Suprapubic skin (tissue), 4 donors: Measurements from ENCODE around the gene TSPAN14. TPM values are rescaled to one million over a fixed set of nuclear protein-coding genes. Genes with fewer than 3 reads are reported as not detected.

Experiments used
- DNase-seq, 2 donors: peaks; one replicate each; pipeline ENCODE4 v3.0.0-alpha.2; 2019; ENCODE audit warnings: low spot score in 2 of 2
- H3K27ac ChIP-seq: fragments of 200-600 bp; sonication (generic); one replicate; pipeline ENCODE4 v1.5.1; 2019
- H3K27me3 ChIP-seq: fragments of 200-600 bp; sonication (generic); one replicate; pipeline ENCODE4 v1.5.1; 2019
- H3K36me3 ChIP-seq: fragments of 200-600 bp; sonication (generic); one replicate; pipeline ENCODE4 v1.5.1; 2019
- H3K4me1 ChIP-seq: fragments of 200-600 bp; sonication (generic); one replicate; pipeline ENCODE4 v1.5.1; 2019
- H3K4me3 ChIP-seq: fragments of 200-600 bp; sonication (generic); one replicate; pipeline ENCODE4 v1.5.1; 2019; ENCODE audit warnings: mild to moderate bottlenecking
- H3K9me3 ChIP-seq: fragments of 200-600 bp; sonication (generic); one replicate; pipeline ENCODE4 v1.5.1; 2019
- EP300 ChIP-seq: sonication (generic); formaldehyde crosslinking; IDR thresholded peaks from one replicate; pipeline ENCODE4 v1.6.1; 2017; ENCODE audit warnings: antibody characterized with exemption
- POLR2A ChIP-seq, 2 donors: fragments of 450-650 bp; IDR thresholded peaks; one replicate each; pipeline ENCODE4 v1.6.1; 2017; ENCODE audit warnings: antibody characterized with exemption in 2 of 2, mild to moderate bottlenecking in 2 of 2, moderate library complexity in 2 of 2
- POLR2AphosphoS5 ChIP-seq, 3 donors: sonication (generic); formaldehyde crosslinking; IDR thresholded peaks; one replicate each; pipeline ENCODE4 v1.6.1; 2017; ENCODE audit warnings: antibody characterized with exemption in 3 of 3
- WGBS: methylation state at CpG from one replicate; pipeline ENCODE4 v1.1.5; 2018; 5-methylcytosine and 5-hydroxymethylcytosine counted together
- total RNA-seq, 4 donors: library from RNA; depleted of rRNA; stranded (reverse); fragments of >200 nt; gene quantifications; one replicate each; pipeline ENCODE4 v1.1.0, GENCODE V29; 2016
- TF ChIP-seq, protein P1 (sequence below), 2 donors: fragments of 200-600 bp in 1 of 2; fragments of 450-650 bp in 1 of 2; sonication (generic) in 1 of 2; IDR thresholded peaks; one replicate each; pipeline ENCODE4 v1.5.1; 2016 to 2019; ENCODE audit warnings: antibody characterized with exemption in 2 of 2, mild to moderate bottlenecking in 1 of 2, moderate library complexity in 1 of 2

Gene TSPAN14
- total RNA-seq, 4 donors from 2014 or later, result 99.7 to 145 (median 122) TPM

DNA sequence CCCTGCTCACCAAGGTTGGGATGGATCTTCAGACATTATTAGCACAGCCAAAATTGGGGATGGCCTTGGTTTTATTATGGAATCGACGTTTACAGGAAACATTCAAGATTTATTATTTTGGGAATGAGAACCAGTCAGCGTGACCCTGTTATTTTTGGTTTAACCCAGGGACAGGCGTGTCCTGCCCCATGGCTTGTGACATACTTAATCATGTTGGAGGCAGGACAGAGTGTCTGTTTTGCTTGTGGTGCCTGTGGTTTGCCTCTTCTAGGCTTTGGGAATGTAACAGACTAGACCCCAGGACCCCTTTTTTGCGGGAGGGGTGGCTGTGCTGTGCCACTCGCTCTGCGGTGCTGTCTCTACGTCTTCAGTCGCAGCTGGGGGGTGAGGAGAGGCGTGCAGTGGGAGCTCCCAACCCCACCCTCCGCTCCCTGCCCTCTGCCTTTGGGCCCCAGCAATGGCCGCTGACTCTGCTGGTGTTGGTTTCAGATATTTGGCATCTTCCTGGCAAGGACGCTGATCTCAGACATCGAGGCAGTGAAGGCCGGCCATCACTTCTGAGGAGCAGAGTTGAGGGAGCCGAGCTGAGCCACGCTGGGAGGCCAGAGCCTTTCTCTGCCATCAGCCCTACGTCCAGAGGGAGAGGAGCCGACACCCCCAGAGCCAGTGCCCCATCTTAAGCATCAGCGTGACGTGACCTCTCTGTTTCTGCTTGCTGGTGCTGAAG, 63.5 kb downstream of the TSPAN14 start:
- peak in 1 of 2 donors; percentile 56 for DNase-seq
- H3K9me3 ChIP-seq, result no peaks in the 10 kb centered on the region
- peaks cover 89% of the 10 kb centered on the region for H3K36me3 ChIP-seq
- peak overlapping the region; percentile 71 for H3K27ac ChIP-seq
- H3K27me3 ChIP-seq, result no peaks in the 10 kb centered on the region
- H3K4me1 ChIP-seq, result peaks cover 34% of the 10 kb centered on the region
- WGBS, result 78% methylated on average over 11 of the region's 21 CpGs
- no peak overlapping the region for H3K4me3 ChIP-seq
- TF ChIP-seq POLR2A (IDR thresholded peaks at IDR 0.05) (no peak), POLR2AphosphoS5 (IDR thresholded peaks at IDR 0.05) (no peak), EP300 (no peak)
- TF ChIP-seq, protein P1, sequence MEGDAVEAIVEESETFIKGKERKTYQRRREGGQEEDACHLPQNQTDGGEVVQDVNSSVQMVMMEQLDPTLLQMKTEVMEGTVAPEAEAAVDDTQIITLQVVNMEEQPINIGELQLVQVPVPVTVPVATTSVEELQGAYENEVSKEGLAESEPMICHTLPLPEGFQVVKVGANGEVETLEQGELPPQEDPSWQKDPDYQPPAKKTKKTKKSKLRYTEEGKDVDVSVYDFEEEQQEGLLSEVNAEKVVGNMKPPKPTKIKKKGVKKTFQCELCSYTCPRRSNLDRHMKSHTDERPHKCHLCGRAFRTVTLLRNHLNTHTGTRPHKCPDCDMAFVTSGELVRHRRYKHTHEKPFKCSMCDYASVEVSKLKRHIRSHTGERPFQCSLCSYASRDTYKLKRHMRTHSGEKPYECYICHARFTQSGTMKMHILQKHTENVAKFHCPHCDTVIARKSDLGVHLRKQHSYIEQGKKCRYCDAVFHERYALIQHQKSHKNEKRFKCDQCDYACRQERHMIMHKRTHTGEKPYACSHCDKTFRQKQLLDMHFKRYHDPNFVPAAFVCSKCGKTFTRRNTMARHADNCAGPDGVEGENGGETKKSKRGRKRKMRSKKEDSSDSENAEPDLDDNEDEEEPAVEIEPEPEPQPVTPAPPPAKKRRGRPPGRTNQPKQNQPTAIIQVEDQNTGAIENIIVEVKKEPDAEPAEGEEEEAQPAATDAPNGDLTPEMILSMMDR (IDR thresholded peaks at IDR 0.05), result no peak

DNA sequence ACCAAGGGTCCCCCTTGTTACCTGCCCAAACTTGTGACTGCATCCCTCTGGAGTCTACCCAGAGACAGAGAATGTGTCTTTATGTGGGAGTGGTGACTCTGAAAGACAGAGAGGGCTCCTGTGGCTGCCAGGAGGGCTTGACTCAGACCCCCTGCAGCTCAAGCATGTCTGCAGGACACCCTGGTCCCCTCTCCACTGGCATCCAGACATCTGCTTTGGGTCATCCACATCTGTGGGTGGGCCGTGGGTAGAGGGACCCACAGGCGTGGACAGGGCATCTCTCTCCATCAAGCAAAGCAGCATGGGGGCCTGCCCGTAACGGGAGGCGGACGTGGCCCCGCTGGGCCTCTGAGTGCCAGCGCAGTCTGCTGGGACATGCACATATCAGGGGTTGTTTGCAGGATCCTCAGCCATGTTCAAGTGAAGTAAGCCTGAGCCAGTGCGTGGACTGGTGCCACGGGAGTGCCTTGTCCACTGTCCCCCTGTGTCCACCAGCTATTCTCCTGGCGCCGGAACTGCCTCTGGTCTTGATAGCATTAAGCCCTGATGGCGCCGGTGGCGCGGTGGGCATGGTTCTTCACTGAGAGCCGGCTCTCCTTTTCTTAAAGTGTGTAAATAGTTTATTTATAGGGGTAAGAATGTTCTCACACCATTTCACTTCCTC, 64.2 kb downstream of the TSPAN14 start:
- H3K27me3 ChIP-seq, result no peaks in the 10 kb centered on the region
- peak in 1 of 2 donors; percentile 60 for DNase-seq
- no peak for TF ChIP-seq EP300
- no peak for TF ChIP-seq POLR2A (IDR thresholded peaks at IDR 0.05)
- TF ChIP-seq, protein P1 (IDR thresholded peaks at IDR 0.05), result no peak
- no peak for TF ChIP-seq POLR2AphosphoS5 (IDR thresholded peaks at IDR 0.05)
- H3K4me3 ChIP-seq, result no peak overlapping the region
- peaks cover 82% of the 10 kb centered on the region for H3K36me3 ChIP-seq
- 78% methylated on average over 7 of the region's 17 CpGs for WGBS
- peak overlapping the region; percentile 71 for H3K27ac ChIP-seq
- H3K9me3 ChIP-seq, result no peaks in the 10 kb centered on the region
- peaks cover 34% of the 10 kb centered on the region for H3K4me1 ChIP-seq

DNA sequence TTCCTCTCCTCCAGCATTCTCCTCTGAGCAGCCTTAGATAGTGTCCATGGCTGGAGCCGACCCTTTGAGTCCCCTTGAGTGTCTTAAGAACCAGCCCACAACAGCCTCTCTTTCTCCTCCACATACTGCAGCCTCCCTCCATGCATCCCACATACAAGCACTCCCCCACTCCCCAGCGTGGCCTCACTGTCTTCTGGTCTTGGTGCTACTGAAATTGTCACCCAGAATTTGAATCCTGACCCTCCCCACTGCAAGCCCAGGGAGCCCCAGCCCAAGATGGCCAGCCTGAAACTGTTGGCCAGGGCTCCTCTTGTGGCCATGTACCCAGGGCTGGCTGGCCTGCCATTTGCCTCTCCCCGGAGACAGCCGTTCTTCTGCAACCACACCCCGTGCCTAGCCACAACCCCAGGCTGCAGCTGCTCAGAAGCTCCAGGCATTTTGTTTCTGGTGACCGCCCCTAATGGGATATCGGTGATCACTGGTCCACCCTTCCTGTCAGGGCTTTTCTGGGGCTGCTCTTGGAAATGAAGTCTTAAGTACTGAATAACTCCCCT, 64.8 kb downstream of the TSPAN14 start:
- whole genome bisulfite sequencing, result 74% methylated on average over 7 of the region's 7 CpGs
- H3K36me3 ChIP-seq, result peaks cover 76% of the 10 kb centered on the region
- no peak overlapping the region for H3K27ac ChIP-seq
- no peaks in the 10 kb centered on the region for H3K27me3 ChIP-seq
- H3K4me3 ChIP-seq, result no peak overlapping the region
- H3K9me3 ChIP-seq, result no peaks in the 10 kb centered on the region
- peak in 1 of 2 donors; percentile 61 for DNase-seq
- TF ChIP-seq, protein P1 (IDR thresholded peaks at IDR 0.05), result no peak
- TF ChIP-seq POLR2A (IDR thresholded peaks at IDR 0.05) (no peak), POLR2AphosphoS5 (IDR thresholded peaks at IDR 0.05) (no peak), EP300 (no peak)
- H3K4me1 ChIP-seq, result peaks cover 38% of the 10 kb centered on the region

DNA sequence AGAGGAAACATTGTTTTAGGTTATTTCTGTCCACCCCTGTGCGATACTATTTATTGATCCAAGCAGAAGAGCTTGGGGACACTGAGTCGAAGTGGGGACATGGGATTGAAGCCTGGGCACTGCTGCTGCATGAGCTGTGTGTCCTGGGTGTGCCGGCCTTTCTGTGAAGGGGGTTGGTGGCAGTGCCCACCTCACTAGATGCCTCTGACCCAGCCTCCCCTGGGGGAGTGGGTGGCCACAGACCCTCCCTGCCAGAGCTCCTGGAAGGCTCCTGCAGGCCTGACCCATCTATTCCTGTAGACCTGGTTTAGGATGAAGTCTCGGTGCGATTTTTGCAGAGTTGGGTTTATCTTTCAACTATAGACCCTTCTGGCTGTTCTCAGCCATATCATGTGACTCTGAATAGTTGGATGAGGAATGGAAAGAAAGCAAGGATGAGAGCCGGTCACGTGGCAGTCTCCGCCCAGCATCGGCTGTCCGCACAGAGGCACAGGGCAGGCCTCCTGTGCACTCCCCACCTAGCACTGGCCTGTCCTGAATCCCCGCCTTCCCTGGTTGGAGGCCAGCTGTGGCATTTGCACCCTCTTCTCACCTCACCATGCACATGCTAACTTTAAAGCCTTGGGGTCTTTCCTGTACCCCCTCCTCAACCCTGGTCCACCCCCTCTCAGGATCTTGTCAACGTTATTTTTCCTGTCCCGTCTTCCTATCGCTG, 66.0 kb downstream of the TSPAN14 start:
- no peak for TF ChIP-seq EP300
- no peak for TF ChIP-seq POLR2A (IDR thresholded peaks at IDR 0.05)
- TF ChIP-seq, protein P1 (IDR thresholded peaks at IDR 0.05), result no peak
- TF ChIP-seq POLR2AphosphoS5 (IDR thresholded peaks at IDR 0.05), result no peak
- H3K4me3 ChIP-seq, result no peak overlapping the region
- no peaks in the 10 kb centered on the region for H3K27me3 ChIP-seq
- 87% methylated on average over 14 of the region's 14 CpGs for WGBS
- H3K36me3 ChIP-seq, result peaks cover 64% of the 10 kb centered on the region
- no peak overlapping the region for H3K27ac ChIP-seq
- peak in 1 of 2 donors; percentile 56 for DNase-seq
- peaks cover 44% of the 10 kb centered on the region for H3K4me1 ChIP-seq
- no peaks in the 10 kb centered on the region for H3K9me3 ChIP-seq
